ENCODE results near the gene SAPCD1. TPM values are rescaled to one million over a fixed set of nuclear protein-coding genes. Genes with fewer than 3 reads are reported as not detected.

The SAPCD1 gene
- total RNA-seq, 2 donors from 2014 or later, result 1.9 to 15.7 TPM

DNA sequence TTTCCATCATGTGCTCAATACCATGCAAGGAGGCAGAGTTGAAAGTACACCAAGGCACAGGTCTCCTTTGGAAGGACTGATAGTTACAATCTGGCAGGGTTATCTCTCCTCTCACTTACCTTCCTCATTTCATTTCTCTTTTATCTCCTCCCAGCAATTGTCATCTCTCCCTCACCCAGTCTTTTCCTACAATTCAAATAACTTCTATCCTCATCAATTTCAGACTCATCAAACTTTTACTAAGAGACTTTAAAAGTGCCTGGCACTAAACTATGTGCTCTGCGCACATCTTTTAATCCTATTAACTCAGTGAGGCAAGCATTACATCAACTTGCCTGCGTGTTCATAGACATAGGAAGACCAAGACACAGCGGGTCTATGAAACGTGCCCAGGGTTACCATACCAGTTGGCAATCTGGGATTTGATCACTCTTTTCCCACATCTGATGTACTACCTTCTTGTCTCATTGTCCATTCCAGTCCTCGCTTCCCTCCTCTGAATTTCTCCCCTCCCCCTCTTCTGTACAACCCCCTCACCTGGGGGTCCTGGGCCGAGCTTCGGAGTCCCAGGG, 31.9 kb downstream of the SAPCD1 start:
- DNase-seq (ENCODE audit: low spot score), result no peak
- 6% methylated on average over 7 of the region's 7 CpGs for WGBS
- Histone ChIP-seq H3K36me3 (no peaks in the 10 kb centered on the region), H3K27me3 (replicated peaks; ENCODE audit: insufficient read depth) (no peaks in the 10 kb centered on the region), H3K4me1 (replicated peaks) (peaks cover 3% of the 10 kb centered on the region), H3K9me3 (no peaks in the 10 kb centered on the region), H3K4me3 (peak overlapping the region; percentile 92 to 96), H3K27ac (peak overlapping the region; percentile 89 to 97)
- TF ChIP-seq, protein P1, sequence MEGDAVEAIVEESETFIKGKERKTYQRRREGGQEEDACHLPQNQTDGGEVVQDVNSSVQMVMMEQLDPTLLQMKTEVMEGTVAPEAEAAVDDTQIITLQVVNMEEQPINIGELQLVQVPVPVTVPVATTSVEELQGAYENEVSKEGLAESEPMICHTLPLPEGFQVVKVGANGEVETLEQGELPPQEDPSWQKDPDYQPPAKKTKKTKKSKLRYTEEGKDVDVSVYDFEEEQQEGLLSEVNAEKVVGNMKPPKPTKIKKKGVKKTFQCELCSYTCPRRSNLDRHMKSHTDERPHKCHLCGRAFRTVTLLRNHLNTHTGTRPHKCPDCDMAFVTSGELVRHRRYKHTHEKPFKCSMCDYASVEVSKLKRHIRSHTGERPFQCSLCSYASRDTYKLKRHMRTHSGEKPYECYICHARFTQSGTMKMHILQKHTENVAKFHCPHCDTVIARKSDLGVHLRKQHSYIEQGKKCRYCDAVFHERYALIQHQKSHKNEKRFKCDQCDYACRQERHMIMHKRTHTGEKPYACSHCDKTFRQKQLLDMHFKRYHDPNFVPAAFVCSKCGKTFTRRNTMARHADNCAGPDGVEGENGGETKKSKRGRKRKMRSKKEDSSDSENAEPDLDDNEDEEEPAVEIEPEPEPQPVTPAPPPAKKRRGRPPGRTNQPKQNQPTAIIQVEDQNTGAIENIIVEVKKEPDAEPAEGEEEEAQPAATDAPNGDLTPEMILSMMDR (IDR thresholded peaks at IDR 0.05), result no peak
- TF ChIP-seq POLR2A (IDR thresholded peaks at IDR 0.05) (no peak), POLR2AphosphoS5 (IDR thresholded peaks at IDR 0.05) (no peak)
- intact Hi-C loops (cut with DNase I), result no loop called here

DNA sequence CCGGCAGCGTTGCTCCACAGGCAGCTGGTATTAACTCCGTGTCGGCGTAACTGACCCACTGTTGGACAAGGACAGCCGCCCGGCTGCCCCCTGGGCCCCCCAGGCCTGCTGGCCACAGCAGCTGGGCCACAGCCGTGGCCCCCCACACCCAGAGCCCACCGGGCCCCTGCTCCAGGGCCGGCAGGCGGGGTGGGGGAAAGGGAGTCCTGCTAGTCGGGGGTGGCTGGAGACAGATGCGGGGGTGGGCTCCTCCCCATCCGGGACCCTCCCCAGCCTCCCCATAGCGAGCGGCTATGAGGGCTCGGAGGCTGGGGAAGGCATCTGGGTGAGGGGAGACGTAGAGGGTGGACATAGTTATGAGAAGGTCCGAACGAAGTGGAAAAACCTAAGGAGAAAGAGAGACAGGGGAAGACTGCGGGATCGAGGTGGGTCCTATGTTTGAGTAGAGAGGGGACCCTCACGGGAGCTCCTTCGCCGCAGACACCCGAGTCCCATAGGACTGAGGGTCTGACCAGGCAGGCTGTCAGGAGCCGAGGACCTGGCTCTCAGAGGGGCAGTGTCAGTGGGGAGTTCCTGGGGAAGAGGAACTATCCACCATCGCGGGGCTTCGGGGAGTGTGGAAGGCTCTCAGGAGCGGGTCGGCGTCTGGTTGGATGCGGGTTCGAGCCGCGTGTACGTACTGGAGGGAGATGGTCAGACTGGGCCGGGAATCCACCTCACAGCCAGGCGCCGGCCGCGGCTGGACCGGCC, 32.6 kb downstream of the SAPCD1 start:
- 1% methylated on average over 44 of the region's 44 CpGs for WGBS
- no peak for TF ChIP-seq POLR2AphosphoS5 (IDR thresholded peaks at IDR 0.05)
- TF ChIP-seq POLR2A (IDR thresholded peaks at IDR 0.05), result no peak
- TF ChIP-seq, protein P1 (IDR thresholded peaks at IDR 0.05), result no peak
- H3K9me3 ChIP-seq, result no peaks in the 10 kb centered on the region
- DNase-seq (ENCODE audit: low spot score), result peak; percentile 24
- H3K36me3 ChIP-seq, result no peaks in the 10 kb centered on the region
- peak overlapping the region; percentile 92 to 96 for H3K4me3 ChIP-seq
- intact Hi-C loops (cut with DNase I), result no loop called here
- no peaks in the 10 kb centered on the region for H3K27me3 ChIP-seq (replicated peaks; ENCODE audit: insufficient read depth)
- H3K4me1 ChIP-seq (replicated peaks), result peaks cover 3% of the 10 kb centered on the region
- peak overlapping the region; percentile 89 to 97 for H3K27ac ChIP-seq

DNA sequence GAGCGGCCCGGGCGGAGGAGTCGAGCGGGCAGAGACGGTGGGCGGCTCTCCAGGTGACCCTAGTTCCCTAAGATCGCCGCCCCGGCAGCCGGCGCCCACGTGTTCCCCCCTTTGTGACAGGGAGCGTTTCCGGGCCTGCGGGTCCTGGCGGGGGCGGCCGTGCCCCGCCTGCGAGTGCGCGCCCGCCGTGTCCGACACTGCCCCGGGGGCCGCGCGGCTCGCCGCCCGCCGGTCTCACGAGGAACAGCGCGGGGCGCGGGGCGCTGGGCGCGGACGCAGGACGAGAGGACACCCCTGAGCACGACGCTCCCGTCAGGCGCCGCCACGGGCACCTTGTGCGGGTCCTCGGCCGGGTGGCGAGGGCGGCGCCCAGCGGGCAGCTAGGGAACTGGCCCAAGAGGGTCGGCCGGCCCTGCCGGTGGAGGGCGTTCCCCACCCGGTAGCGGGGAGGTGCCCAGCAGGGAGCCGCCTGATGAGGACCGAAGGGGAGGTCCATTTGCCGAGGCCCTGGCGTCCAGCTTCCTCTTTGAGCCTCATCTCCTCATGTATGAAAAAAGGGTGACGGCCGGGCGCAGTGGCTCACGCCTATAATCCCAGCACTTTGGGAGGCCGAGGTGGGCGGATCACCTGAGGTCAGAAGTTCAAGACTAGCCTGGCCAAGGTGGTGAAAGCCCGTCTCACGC, 33.3 kb downstream of the SAPCD1 start, which contains the start of gene VARS1:
TSS of gene VARS1 (minus strand) at position 137 of the 683 bp plus-strand sequence. CDS start 535 bp downstream, outside the sequence.
- peak; percentile 84 for DNase-seq (ENCODE audit: low spot score)
- no peaks in the 10 kb centered on the region for H3K9me3 ChIP-seq
- TF ChIP-seq, protein P1 (IDR thresholded peaks at IDR 0.05), result peak; percentile 75 to 98 (median 88)
- peak; percentile 51 for TF ChIP-seq POLR2A (IDR thresholded peaks at IDR 0.05)
- peak; percentile 84 for TF ChIP-seq POLR2AphosphoS5 (IDR thresholded peaks at IDR 0.05)

DNA sequence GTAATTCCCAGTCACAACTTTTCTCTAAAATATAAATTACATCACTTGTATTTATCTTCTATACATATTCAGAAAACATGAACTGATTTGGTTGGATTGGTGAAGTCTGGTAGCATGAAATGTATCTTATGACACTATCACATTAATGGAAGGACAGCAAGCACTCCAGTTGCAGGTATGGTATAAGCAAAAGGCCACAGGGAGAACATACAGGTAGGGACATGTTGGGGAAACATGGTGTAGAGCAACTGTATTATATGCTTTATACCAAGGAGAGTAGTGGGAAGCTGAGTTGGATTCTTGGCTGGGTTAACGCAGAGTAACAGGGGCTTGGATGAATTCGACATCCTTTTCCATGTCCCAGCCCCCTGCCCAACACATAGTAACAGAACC, 34.5 kb downstream of the SAPCD1 start:
- Histone ChIP-seq H3K27ac (peak overlapping the region in 1 of 2 donors; percentile 97), H3K4me1 (replicated peaks) (peaks cover 3% of the 10 kb centered on the region), H3K9me3 (no peaks in the 10 kb centered on the region), H3K36me3 (no peaks in the 10 kb centered on the region), H3K27me3 (replicated peaks; ENCODE audit: insufficient read depth) (no peaks in the 10 kb centered on the region), H3K4me3 (no peak overlapping the region)
- no peak for TF ChIP-seq POLR2A (IDR thresholded peaks at IDR 0.05)
- TF ChIP-seq, protein P1 (IDR thresholded peaks at IDR 0.05), result no peak
- TF ChIP-seq POLR2AphosphoS5 (IDR thresholded peaks at IDR 0.05), result no peak
- DNase-seq (ENCODE audit: low spot score), result no peak
- intact Hi-C loops (cut with DNase I), result no loop called here
- 73% methylated on average over 2 of the region's 2 CpGs for WGBS

More for the DNA sequence above, 33.3 kb downstream of the SAPCD1 start, which contains the start of gene VARS1:
- Histone ChIP-seq H3K4me1 (replicated peaks) (peaks cover 3% of the 10 kb centered on the region), H3K36me3 (no peaks in the 10 kb centered on the region), H3K27ac (peak within 1 kb of the TSS; percentile 89 to 97), H3K27me3 (replicated peaks; ENCODE audit: insufficient read depth) (no peaks in the 10 kb centered on the region), H3K4me3 (peak within 1 kb of the TSS; percentile 92 to 96)
- 2% methylated on average over 36 of the region's 75 CpGs for WGBS
- intact Hi-C loops (cut with DNase I), result no loop called here
